CD8-positive, alpha-beta memory T cell (primary cell): ENCODE data around the gene MARCHF10. TPM values are rescaled to one million over a fixed set of nuclear protein-coding genes. Genes with fewer than 3 reads are reported as not detected.
"Not testable (repeated sequence)": the region's sequence is repeated elsewhere in the genome, so short reads cannot be mapped to it uniquely, and the experiment has no call there.

ENCODE experiments used
- CTCF ChIA-PET: fragments of 350-600 bp; sonication (Branson Sonifier 250); formaldehyde crosslinking; loops from one replicate; lab custom pipeline; 2021; ENCODE audit warnings: antibody characterized with exemption; lab: Charles Lee
- POLR2A ChIA-PET: fragments of 350-600 bp; sonication (Branson Sonifier 250); formaldehyde crosslinking; loops from one replicate; lab custom pipeline; 2021; ENCODE audit warnings: antibody characterized with exemption; lab: Charles Lee
- DNase-seq, 5 donors: peaks; one replicate each; pipeline versions ENCODE4 v3.0.0 to v3.0.0-alpha.2; 2020 to 2022; ENCODE audit warnings: mixed read lengths in 1 of 5
- H3K27ac ChIP-seq: one replicate; pipeline ENCODE4 v1.7.0; 2013; ENCODE audit warnings: low read depth, mild to moderate bottlenecking, low read length, moderate library complexity
- H3K27me3 ChIP-seq: 2 replicates; pipeline ENCODE4 v1.7.0; 2013; ENCODE audit warnings: low read length, mild to moderate bottlenecking; ENCODE audit not compliant: insufficient read depth, poor library complexity, severe bottlenecking
- H3K36me3 ChIP-seq: 2 replicates; pipeline ENCODE4 v1.7.0; 2013; ENCODE audit warnings: mild to moderate bottlenecking, low read length, moderate library complexity; ENCODE audit not compliant: insufficient read depth
- H3K4me1 ChIP-seq: 2 replicates; pipeline ENCODE4 v1.7.0; 2013; ENCODE audit warnings: mild to moderate bottlenecking, low read length, moderate library complexity; ENCODE audit not compliant: insufficient read depth
- H3K4me3 ChIP-seq: 2 replicates; pipeline ENCODE4 v1.7.0; 2013; ENCODE audit warnings: mild to moderate bottlenecking, low read length
- H3K9me3 ChIP-seq: 2 replicates; pipeline ENCODE4 v1.7.0; 2013; ENCODE audit warnings: mild to moderate bottlenecking, low read length
- H3K27ac Mint-ChIP-seq, 8 donors: one replicate each; pipeline ENCODE4 v1.8.0; 2020 to 2021; ENCODE audit warnings: mixed read lengths in 8 of 8, mild to moderate bottlenecking in 6 of 8, inconsistent platforms in 3 of 8, moderate library complexity in 3 of 8
- H3K27me3 Mint-ChIP-seq, 2 donors: one replicate each; pipeline ENCODE4 v1.8.0; 2020 to 2021; ENCODE audit warnings: mixed read lengths in 2 of 2, mild to moderate bottlenecking in 1 of 2, moderate library complexity in 1 of 2
- H3K36me3 Mint-ChIP-seq, 3 donors: one replicate each; pipeline ENCODE4 v1.8.0; 2020 to 2021; ENCODE audit warnings: mixed read lengths in 3 of 3, inconsistent platforms in 1 of 3, mild to moderate bottlenecking in 1 of 3
- H3K4me1 Mint-ChIP-seq, 3 donors: one replicate each; pipeline ENCODE4 v1.8.0; 2020 to 2021; ENCODE audit warnings: mixed read lengths in 3 of 3, inconsistent platforms in 1 of 3, mild to moderate bottlenecking in 1 of 3
- H3K4me3 Mint-ChIP-seq, 7 donors: one replicate each; pipeline ENCODE4 v1.8.0; 2020 to 2021; ENCODE audit warnings: mixed read lengths in 7 of 7, mild to moderate bottlenecking in 6 of 7, moderate library complexity in 4 of 7, inconsistent platforms in 2 of 7
- H3K9me3 Mint-ChIP-seq, 5 donors: one replicate each; pipeline ENCODE4 v1.8.0; 2020 to 2022; ENCODE audit warnings: mixed read lengths in 5 of 5, mild to moderate bottlenecking in 3 of 5, moderate library complexity in 2 of 5, inconsistent platforms in 1 of 5
- polyA plus RNA-seq: library from polyadenylated mRNA; unstranded; fragments of 300-500 nt; fragmentation: Illumina TruSeq; gene quantifications from one replicate; pipeline ENCODE4 v1.2.3, GENCODE V29; 2021
- total RNA-seq, 2 experiments: library from RNA; stranded (reverse); gene quantifications; one replicate each; pipeline ENCODE4 v1.2.3, GENCODE V29; 2021

MARCHF10 gene
- total and polyA plus RNA-seq, 3 experiments from 2014 or later = 0.86 TPM; not detected in 2

GRCh38 chr17:62847426-62847825 is 39.3 kb upstream of the MARCHF10 start:
- Mint-ChIP-seq H3K27ac (no peak overlapping the region), H3K36me3 (no peaks in the 10 kb centered on the region), H3K9me3 (peaks cover 0 to under 1% (median 0%) of the 10 kb centered on the region in 5 donors), H3K4me1 (no peaks in the 10 kb centered on the region), H3K4me3 (no peak overlapping the region), H3K27me3 (peaks cover 4 to 14% of the 10 kb centered on the region in 2 donors)
- Histone ChIP-seq H3K27me3 (no peaks in the 10 kb centered on the region), H3K9me3 (no peaks in the 10 kb centered on the region), H3K4me1 (no peaks in the 10 kb centered on the region), H3K36me3 (no peaks in the 10 kb centered on the region), H3K27ac (no peak overlapping the region), H3K4me3 (no peak overlapping the region)
- ChIA-PET POLR2A (no interaction called here), CTCF (no interaction called here)
- DNase-seq = no peak

GRCh38 chr17:62840871-62841270 is 32.8 kb upstream of the MARCHF10 start:
- H3K27me3 ChIP-seq = no peaks in the 10 kb centered on the region
- DNase-seq = no peak
- Mint-ChIP-seq H3K27ac (peak overlapping the region in 1 of 8 donors; percentile 40), H3K4me3 (no peak overlapping the region), H3K9me3 (peaks cover 0 to 12% (median 4%) of the 10 kb centered on the region in 5 donors), H3K27me3 (peaks cover 9 to 34% of the 10 kb centered on the region in 2 donors), H3K4me1 (no peaks in the 10 kb centered on the region), H3K36me3 (peaks cover 0 to 11% (median 0%) of the 10 kb centered on the region in 3 donors)
- H3K4me3 ChIP-seq = no peak overlapping the region
- POLR2A ChIA-PET = no interaction called here
- H3K27ac ChIP-seq = no peak overlapping the region
- CTCF ChIA-PET = no interaction called here
- no peaks in the 10 kb centered on the region for H3K4me1 ChIP-seq
- no peaks in the 10 kb centered on the region for H3K36me3 ChIP-seq
- H3K9me3 ChIP-seq = no peaks in the 10 kb centered on the region

GRCh38 chr17:62833816-62834215 is 25.7 kb upstream of the MARCHF10 start:
- not testable (repeated sequence) for H3K4me1 Mint-ChIP-seq

GRCh38 chr17:62832405-62832804 is 24.3 kb upstream of the MARCHF10 start:
- ChIA-PET POLR2A (no interaction called here), CTCF (no interaction called here)
- peaks cover 0 to 4% (median 0%) of the 10 kb centered on the region in 3 donors for H3K4me1 Mint-ChIP-seq
- Histone ChIP-seq H3K4me1 (no peaks in the 10 kb centered on the region), H3K4me3 (no peak overlapping the region), H3K9me3 (no peaks in the 10 kb centered on the region), H3K27ac (no peak overlapping the region), H3K27me3 (peaks cover 3% of the 10 kb centered on the region), H3K36me3 (no peaks in the 10 kb centered on the region)
- H3K27me3 Mint-ChIP-seq = peaks cover 13 to 32% of the 10 kb centered on the region in 2 donors
- no peak overlapping the region for H3K27ac Mint-ChIP-seq
- H3K9me3 Mint-ChIP-seq = peaks cover 0 to 6% (median 3%) of the 10 kb centered on the region in 5 donors
- H3K36me3 Mint-ChIP-seq = peaks cover 0 to 13% (median 2%) of the 10 kb centered on the region in 3 donors
- no peak for DNase-seq
- H3K4me3 Mint-ChIP-seq = no peak overlapping the region

More at GRCh38 chr17:62833816-62834215, 25.7 kb upstream of the MARCHF10 start:
- H3K27me3 ChIP-seq, H3K4me1 ChIP-seq, H3K36me3 ChIP-seq, DNase-seq, H3K4me3 Mint-ChIP-seq, H3K27ac ChIP-seq, CTCF ChIA-PET, POLR2A ChIA-PET, H3K9me3 ChIP-seq, H3K4me3 ChIP-seq, H3K27ac Mint-ChIP-seq: not testable (repeated sequence)
- H3K36me3 Mint-ChIP-seq = peaks cover 0 to 13% (median 0%) of the 10 kb centered on the region in 3 donors
- H3K27me3 Mint-ChIP-seq = peaks cover 14 to 44% of the 10 kb centered on the region in 2 donors
- H3K9me3 Mint-ChIP-seq = peaks cover 0 to 12% (median 3%) of the 10 kb centered on the region in 5 donors

GRCh38 chr17:62831066-62831465 is 23.0 kb upstream of the MARCHF10 start:
- CTCF ChIA-PET = interaction anchor here (1.0 kb wide), 1 partner anchor 127 kb away, joined by 3 read pairs; no protein-coding TSS in a partner anchor
- H3K36me3 Mint-ChIP-seq, H3K4me3 Mint-ChIP-seq, H3K27ac ChIP-seq, H3K27me3 ChIP-seq, H3K4me1 Mint-ChIP-seq, H3K9me3 ChIP-seq, POLR2A ChIA-PET, H3K4me3 ChIP-seq, DNase-seq, H3K9me3 Mint-ChIP-seq, H3K4me1 ChIP-seq, H3K36me3 ChIP-seq: not testable (repeated sequence)
- Mint-ChIP-seq H3K27ac (peak overlapping the region in 1 of 8 donors; percentile 34), H3K27me3 (peaks cover 7 to 22% of the 10 kb centered on the region in 2 donors)

- H3K27ac ChIP-seq = no peak overlapping the region
- H3K4me3 ChIP-seq = no peak overlapping the region
- DNase-seq = no peak
- no peak overlapping the region for H3K27ac Mint-ChIP-seq
- H3K4me1 ChIP-seq = no peaks in the 10 kb centered on the region
- no peaks in the 10 kb centered on the region for H3K36me3 ChIP-seq
- H3K4me3 Mint-ChIP-seq = peak overlapping the region in 1 of 7 donors; percentile 40
- H3K9me3 Mint-ChIP-seq = no peaks in the 10 kb centered on the region
- H3K36me3 Mint-ChIP-seq = peaks cover 0 to 2% (median 0%) of the 10 kb centered on the region in 3 donors
- H3K9me3 ChIP-seq = no peaks in the 10 kb centered on the region
- POLR2A ChIA-PET = no interaction called here
- H3K27me3 Mint-ChIP-seq = peaks cover 0 to 2% of the 10 kb centered on the region in 2 donors
- peaks cover 0 to 4% (median under 1%) of the 10 kb centered on the region in 3 donors for H3K4me1 Mint-ChIP-seq
- CTCF ChIA-PET = no interaction called here
- H3K27me3 ChIP-seq = no peaks in the 10 kb centered on the region
Measured at GRCh38 chr17:62827746-62828485, 19.8 kb upstream of the MARCHF10 start.

- CTCF ChIA-PET = no interaction called here
- H3K4me1 ChIP-seq = no peaks in the 10 kb centered on the region
Measured at GRCh38 chr17:62826956-62827355, 18.8 kb upstream of the MARCHF10 start.

GRCh38 chr17:62825182-62825581 is 17.1 kb upstream of the MARCHF10 start:
- Mint-ChIP-seq H3K4me1 (peaks cover 0 to 4% (median 2%) of the 10 kb centered on the region in 3 donors), H3K27ac (no peak overlapping the region), H3K27me3 (peaks cover 0 to 4% of the 10 kb centered on the region in 2 donors), H3K9me3 (no peaks in the 10 kb centered on the region), H3K4me3 (no peak overlapping the region), H3K36me3 (peaks cover 0 to 2% (median 0%) of the 10 kb centered on the region in 3 donors)
- Histone ChIP-seq H3K4me1 (no peaks in the 10 kb centered on the region), H3K27me3 (no peaks in the 10 kb centered on the region), H3K36me3 (no peaks in the 10 kb centered on the region), H3K27ac (no peak overlapping the region), H3K4me3 (no peak overlapping the region), H3K9me3 (no peaks in the 10 kb centered on the region)
- ChIA-PET CTCF (no interaction called here), POLR2A (no interaction called here)
- no peak for DNase-seq

More at GRCh38 chr17:62826956-62827355, 18.8 kb upstream of the MARCHF10 start:
- no peaks in the 10 kb centered on the region for H3K27me3 ChIP-seq
- DNase-seq = no peak
- no peaks in the 10 kb centered on the region for H3K9me3 ChIP-seq
- no peak overlapping the region for H3K4me3 ChIP-seq
- peaks cover 0 to 2% of the 10 kb centered on the region in 2 donors for H3K27me3 Mint-ChIP-seq
- no peak overlapping the region for H3K27ac Mint-ChIP-seq
- H3K36me3 ChIP-seq = no peaks in the 10 kb centered on the region
- peaks cover 0 to 4% (median 2%) of the 10 kb centered on the region in 3 donors for H3K4me1 Mint-ChIP-seq
- POLR2A ChIA-PET = no interaction called here
- H3K36me3 Mint-ChIP-seq = peaks cover 0 to 2% (median 0%) of the 10 kb centered on the region in 3 donors
- no peak overlapping the region for H3K27ac ChIP-seq
- no peak overlapping the region for H3K4me3 Mint-ChIP-seq
- no peaks in the 10 kb centered on the region for H3K9me3 Mint-ChIP-seq
